Measurements from ENCODE around the gene BCAM. TPM values are rescaled to one million over a fixed set of nuclear protein-coding genes. Genes with fewer than 3 reads are reported as not detected.
A peak's percentile ranks its signal among the peaks of the same experiment; 100 is the strongest.
"Not testable (repeated sequence)": the region's sequence is repeated elsewhere in the genome, so short reads cannot be mapped to it uniquely, and the experiment has no call there.

The BCAM gene
- total RNA-seq, 1 experiment from 2014 or later = 79.1 TPM

GRCh38 chr19:44841231-44841630 lies 32.3 kb downstream of the BCAM start:
- DNase-seq (ENCODE audit: low read depth) = no peak
- in situ Hi-C loops (cut with HindIII; ENCODE audit: low pct_unique_long_range_greater_than_20kb, low sequenced_read_pairs) = no loop called here

- DNase-seq (ENCODE audit: low read depth) = no peak
- in situ Hi-C loops (cut with HindIII; ENCODE audit: low pct_unique_long_range_greater_than_20kb, low sequenced_read_pairs) = no loop called here
Observed at GRCh38 chr19:44845286-44845611, 36.3 kb downstream of the BCAM start.

GRCh38 chr19:44845612-44846454 lies 36.9 kb downstream of the BCAM start, which contains the start of gene NECTIN2:
TSS of gene NECTIN2 (plus strand) at chr19:44846297. CDS start at chr19:44846526, 229 bp downstream.
- in situ Hi-C loops (cut with HindIII; ENCODE audit: low pct_unique_long_range_greater_than_20kb, low sequenced_read_pairs) = no loop called here
- DNase-seq (ENCODE audit: low read depth) = peak; percentile 96

- no peak for DNase-seq (ENCODE audit: low read depth)
- in situ Hi-C loops (cut with HindIII; ENCODE audit: low pct_unique_long_range_greater_than_20kb, low sequenced_read_pairs) = no loop called here
Observed at GRCh38 chr19:44846455-44847143, 37.7 kb downstream of the BCAM start.

GRCh38 chr19:44847144-44848035 lies 38.5 kb downstream of the BCAM start:
- DNase-seq (ENCODE audit: low read depth) = no peak
- in situ Hi-C loops (cut with HindIII; ENCODE audit: low pct_unique_long_range_greater_than_20kb, low sequenced_read_pairs) = no loop called here

- in situ Hi-C loops (cut with HindIII; ENCODE audit: low pct_unique_long_range_greater_than_20kb, low sequenced_read_pairs) = no loop called here
- DNase-seq (ENCODE audit: low read depth) = no peak
Observed at GRCh38 chr19:44848036-44848811, 39.3 kb downstream of the BCAM start.

- no peak for DNase-seq (ENCODE audit: low read depth)
- in situ Hi-C loops (cut with HindIII; ENCODE audit: low pct_unique_long_range_greater_than_20kb, low sequenced_read_pairs) = no loop called here
Observed at GRCh38 chr19:44848812-44849447, 40.0 kb downstream of the BCAM start.

GRCh38 chr19:44850641-44851109 lies 41.8 kb downstream of the BCAM start:
- no peak for DNase-seq (ENCODE audit: low read depth)
- in situ Hi-C loops (cut with HindIII; ENCODE audit: low pct_unique_long_range_greater_than_20kb, low sequenced_read_pairs) = no loop called here

- in situ Hi-C loops (cut with HindIII; ENCODE audit: low pct_unique_long_range_greater_than_20kb, low sequenced_read_pairs) = no loop called here
- no peak for DNase-seq (ENCODE audit: low read depth)
Observed at GRCh38 chr19:44851427-44851826, 42.5 kb downstream of the BCAM start.

GRCh38 chr19:44855606-44856005 lies 46.7 kb downstream of the BCAM start:
- no peak for DNase-seq (ENCODE audit: low read depth)
- in situ Hi-C loops (cut with HindIII; ENCODE audit: low pct_unique_long_range_greater_than_20kb, low sequenced_read_pairs) = no loop called here

- in situ Hi-C loops (cut with HindIII; ENCODE audit: low pct_unique_long_range_greater_than_20kb, low sequenced_read_pairs) = no loop called here
- peak; percentile 40 for DNase-seq (ENCODE audit: low read depth)
Observed at GRCh38 chr19:44856421-44857083, 47.6 kb downstream of the BCAM start.

GRCh38 chr19:44857837-44858236 lies 48.9 kb downstream of the BCAM start:
- in situ Hi-C loops (cut with HindIII; ENCODE audit: low pct_unique_long_range_greater_than_20kb, low sequenced_read_pairs) = no loop called here
- DNase-seq (ENCODE audit: low read depth) = no peak

GRCh38 chr19:44861576-44861975 lies 52.7 kb downstream of the BCAM start:
- DNase-seq (ENCODE audit: low read depth); in situ Hi-C loops (cut with HindIII; ENCODE audit: low pct_unique_long_range_greater_than_20kb, low sequenced_read_pairs): not testable (repeated sequence)

GRCh38 chr19:44863990-44864389 lies 55.1 kb downstream of the BCAM start:
- in situ Hi-C loops (cut with HindIII; ENCODE audit: low pct_unique_long_range_greater_than_20kb, low sequenced_read_pairs) = no loop called here

GRCh38 chr19:44865196-44865767 lies 56.4 kb downstream of the BCAM start:
- DNase-seq (ENCODE audit: low read depth) = no peak
- in situ Hi-C loops (cut with HindIII; ENCODE audit: low pct_unique_long_range_greater_than_20kb, low sequenced_read_pairs) = no loop called here

More at GRCh38 chr19:44863990-44864389, 55.1 kb downstream of the BCAM start:
- no peak for DNase-seq (ENCODE audit: low read depth)

- DNase-seq (ENCODE audit: low read depth) = no peak
- in situ Hi-C loops (cut with HindIII; ENCODE audit: low pct_unique_long_range_greater_than_20kb, low sequenced_read_pairs) = no loop called here
Observed at GRCh38 chr19:44866664-44867063, 57.8 kb downstream of the BCAM start.

GRCh38 chr19:44867578-44867977 lies 58.7 kb downstream of the BCAM start:
- no peak for DNase-seq (ENCODE audit: low read depth)
- in situ Hi-C loops (cut with HindIII; ENCODE audit: low pct_unique_long_range_greater_than_20kb, low sequenced_read_pairs) = no loop called here
